H9 (cell line): ENCODE data around the gene ROBO2. TPM values are rescaled to one million over a fixed set of nuclear protein-coding genes. Genes with fewer than 3 reads are reported as not detected.

ENCODE experiments used
- DNase-seq: peaks from one replicate; pipeline ENCODE4 v3.0.0-alpha.2; 2017
- H2AFZ ChIP-seq: one replicate; pipeline ENCODE4 v1.6.1; 2013; ENCODE audit warnings: mild to moderate bottlenecking, low read length, control low read depth, moderate library complexity
- H2AK5ac ChIP-seq: 2 replicates; pipeline ENCODE4 v1.6.1; 2013; ENCODE audit warnings: low read length, control low read depth, mixed read lengths; ENCODE audit not compliant: insufficient read length
- H2BK120ac ChIP-seq: one replicate; pipeline ENCODE4 v1.6.1; 2013; ENCODE audit warnings: low read depth, mild to moderate bottlenecking, low read length, control low read depth, inconsistent platforms; ENCODE audit not compliant: poor library complexity, severe bottlenecking
- H2BK12ac ChIP-seq: 2 replicates; pipeline ENCODE4 v1.6.1; 2013; ENCODE audit warnings: low read length, control low read depth, mixed read lengths, low read depth; ENCODE audit not compliant: insufficient read length
- H2BK15ac ChIP-seq: 2 replicates; pipeline ENCODE4 v1.6.1; 2013; ENCODE audit warnings: low read depth, low read length, control low read depth
- H2BK20ac ChIP-seq: one replicate; pipeline ENCODE4 v1.6.1; 2013; ENCODE audit warnings: low read depth, mild to moderate bottlenecking, low read length, control low read depth, inconsistent platforms; ENCODE audit not compliant: poor library complexity, severe bottlenecking
- H2BK5ac ChIP-seq: 2 replicates; pipeline ENCODE4 v1.6.1; 2013; ENCODE audit warnings: low read length, control low read depth, mixed read lengths; ENCODE audit not compliant: insufficient read length
- H3K14ac ChIP-seq: 2 replicates; pipeline ENCODE4 v1.6.1; 2013; ENCODE audit warnings: low read length, control low read depth; ENCODE audit not compliant: insufficient read depth
- H3K18ac ChIP-seq: 2 replicates; pipeline ENCODE4 v1.6.1; 2013; ENCODE audit warnings: low read depth, mild to moderate bottlenecking, mixed read lengths, low read length, control low read depth; ENCODE audit not compliant: insufficient read length
- H3K23ac ChIP-seq: 2 replicates; pipeline ENCODE4 v1.6.1; 2013; ENCODE audit warnings: low read length, control low read depth, mixed read lengths, low read depth; ENCODE audit not compliant: insufficient read length
- H3K23me2 ChIP-seq: 2 replicates; pipeline ENCODE4 v1.6.1; 2013; ENCODE audit warnings: low read depth, mild to moderate bottlenecking, mixed read lengths, low read length, control low read depth; ENCODE audit not compliant: insufficient read length, poor library complexity, severe bottlenecking
- H3K27ac ChIP-seq: 2 replicates; pipeline ENCODE4 v1.5.1; 2013; ENCODE audit warnings: low read length, control low read depth, mixed read lengths, low read depth; ENCODE audit not compliant: insufficient read length
- H3K27me3 ChIP-seq: 2 replicates; pipeline ENCODE4 v1.6.1; 2013; ENCODE audit warnings: low read length, control low read depth, inconsistent platforms; ENCODE audit not compliant: insufficient read depth
- H3K4ac ChIP-seq: 2 replicates; pipeline ENCODE4 v1.6.1; 2013; ENCODE audit warnings: low read depth, mild to moderate bottlenecking, control low read depth, inconsistent platforms, low read length, moderate library complexity
- H3K4me1 ChIP-seq: 2 replicates; pipeline ENCODE4 v1.6.1; 2013; ENCODE audit warnings: low read length, control low read depth, inconsistent platforms; ENCODE audit not compliant: insufficient read depth
- H3K4me2 ChIP-seq: 2 replicates; pipeline ENCODE4 v1.6.1; 2013; ENCODE audit warnings: low read length, control low read depth, mixed read lengths; ENCODE audit not compliant: insufficient read length, insufficient read depth
- H3K56ac ChIP-seq: 2 replicates; pipeline ENCODE4 v1.6.1; 2013; ENCODE audit warnings: low read depth, mild to moderate bottlenecking, mixed read lengths, low read length, control low read depth; ENCODE audit not compliant: insufficient read length
- H3K79me1 ChIP-seq: 2 replicates; pipeline ENCODE4 v1.6.1; 2013; ENCODE audit warnings: low read depth, mild to moderate bottlenecking, moderate library complexity, low read length, control low read depth, inconsistent platforms; ENCODE audit not compliant: insufficient read depth, poor library complexity, severe bottlenecking
- H3K79me2 ChIP-seq: 2 replicates; pipeline ENCODE4 v1.6.1; 2013; ENCODE audit warnings: low read length, control low read depth, inconsistent platforms; ENCODE audit not compliant: insufficient read depth
- H3K9ac ChIP-seq: 2 replicates; pipeline ENCODE4 v1.6.1; 2013; ENCODE audit warnings: low read length, control low read depth, mixed read lengths; ENCODE audit not compliant: insufficient read length; ENCODE audit errors: extremely low read depth
- H3K9me3 ChIP-seq: one replicate; pipeline ENCODE4 v1.6.1; 2013; ENCODE audit warnings: low read depth, low read length, inconsistent platforms; ENCODE audit not compliant: control insufficient read depth
- H3T11ph ChIP-seq: one replicate; pipeline ENCODE4 v1.6.1; 2013; ENCODE audit warnings: mild to moderate bottlenecking, low read length, control low read depth, inconsistent platforms
- H4K20me1 ChIP-seq: one replicate; pipeline ENCODE4 v1.6.1; 2013; ENCODE audit not compliant: control insufficient read depth, insufficient read length, insufficient read depth
- H4K5ac ChIP-seq: 2 replicates; pipeline ENCODE4 v1.6.1; 2013; ENCODE audit warnings: low read depth, mild to moderate bottlenecking, mixed read lengths, low read length, control low read depth; ENCODE audit not compliant: insufficient read length
- H4K8ac ChIP-seq: replicated peaks from 2 replicates; pipeline ENCODE4 v1.6.1; 2013; ENCODE audit warnings: low read length, control low read depth, mixed read lengths, low read depth; ENCODE audit not compliant: insufficient read length
- H4K91ac ChIP-seq: 2 replicates; pipeline ENCODE4 v1.6.1; 2013; ENCODE audit warnings: low read depth, mild to moderate bottlenecking, moderate library complexity, mixed read lengths, low read length, control low read depth; ENCODE audit not compliant: insufficient read length
- H3K27ac Mint-ChIP-seq, 3 experiments: 2 replicates in 2 of 3; 3 replicates in 1 of 3; pipeline ENCODE4 v1.8.0; 2020 to 2021; ENCODE audit warnings: mixed read lengths in 3 of 3, mild to moderate bottlenecking in 1 of 3, moderate library complexity in 1 of 3
- H3K27me3 Mint-ChIP-seq: 2 replicates; pipeline ENCODE4 v1.8.0; 2021; ENCODE audit warnings: low read depth, mild to moderate bottlenecking, moderate library complexity, mixed read lengths
- H3K36me3 Mint-ChIP-seq, 3 experiments: 2 replicates in 2 of 3; 3 replicates in 1 of 3; pipeline ENCODE4 v1.8.0; 2020 to 2021; ENCODE audit warnings: low read depth in 3 of 3, mixed read lengths in 3 of 3; ENCODE audit not compliant: insufficient read depth in 1 of 3
- H3K4me1 Mint-ChIP-seq, 2 experiments: 2 replicates each; pipeline ENCODE4 v1.8.0; 2020; ENCODE audit warnings: mixed read lengths in 2 of 2
- H3K4me3 Mint-ChIP-seq, 2 experiments: 2 replicates in 1 of 2; 3 replicates in 1 of 2; pipeline ENCODE4 v1.8.0; 2020 to 2021; ENCODE audit warnings: mild to moderate bottlenecking in 2 of 2, mixed read lengths in 2 of 2, moderate library complexity in 1 of 2
- H3K9me3 Mint-ChIP-seq, 2 experiments: 2 replicates in 1 of 2; 3 replicates in 1 of 2; pipeline ENCODE4 v1.8.0; 2020; ENCODE audit warnings: mild to moderate bottlenecking in 2 of 2, mixed read lengths in 2 of 2, moderate library complexity in 1 of 2
- CTCF ChIP-seq: fragments of 200-600 bp; sonication (generic); conservative IDR thresholded peaks from 3 replicates; pipeline ENCODE4 v1.8.0; 2021; ENCODE audit warnings: antibody characterized with exemption, mild to moderate bottlenecking
- whole genome bisulfite sequencing: extraction: QIAGEN DNeasy Blood & Tissue Kit; methylation state at CpG from one replicate; pipeline ENCODE4 v1.1.7; 2013; ENCODE audit warnings: missing lambda C conversion rate, low lambda C conversion rate, mixed read lengths; ENCODE audit not compliant: insufficient read length; ENCODE audit errors: extremely low coverage; 5-methylcytosine and 5-hydroxymethylcytosine counted together
- total RNA-seq: library from RNA; stranded (reverse); gene quantifications from 2 replicates; pipeline ENCODE4 v1.2.1, GENCODE V29; 2021

Gene ROBO2
- total RNA-seq, 1 experiment from 2014 or later: 2.3 TPM

- no peak overlapping the region for H2BK15ac ChIP-seq
- no peaks in the 10 kb centered on the region for H3K27me3 Mint-ChIP-seq
- H3K56ac ChIP-seq: no peak overlapping the region
- no peak overlapping the region for H4K91ac ChIP-seq
- H3K27me3 ChIP-seq: no peaks in the 10 kb centered on the region
- H3K79me1 ChIP-seq: no peaks in the 10 kb centered on the region
- no peak overlapping the region for H2BK120ac ChIP-seq
- no peaks in the 10 kb centered on the region for H3K79me2 ChIP-seq
- H3K4me3 Mint-ChIP-seq: no peak overlapping the region
- H3K9me3 ChIP-seq: no peaks in the 10 kb centered on the region
- H3K23ac ChIP-seq: no peak overlapping the region
- H2AK5ac ChIP-seq: no peak overlapping the region
- H4K5ac ChIP-seq: no peak overlapping the region
- no peak overlapping the region for H3K9ac ChIP-seq
- H4K20me1 ChIP-seq: no peaks in the 10 kb centered on the region
- no peak overlapping the region for H2AFZ ChIP-seq
- H3K36me3 Mint-ChIP-seq: no peaks in the 10 kb centered on the region
- no peak for TF ChIP-seq CTCF
- H3K4me1 Mint-ChIP-seq: peaks cover 7 to 9% of the 10 kb centered on the region in 2 experiments
- no peak for DNase-seq
- H3K27ac ChIP-seq: no peak overlapping the region
- H3K18ac ChIP-seq: no peak overlapping the region
- H3K4ac ChIP-seq: no peak overlapping the region
- no peak overlapping the region for H3K4me2 ChIP-seq
- H2BK5ac ChIP-seq: no peak overlapping the region
- WGBS: no CpG with 5 or more reads among the region's 2 CpGs
- H3K27ac Mint-ChIP-seq: no peak overlapping the region
- H3K14ac ChIP-seq: no peak overlapping the region
- H4K8ac ChIP-seq: no peak overlapping the region
- no peak overlapping the region for H2BK20ac ChIP-seq
- no peak overlapping the region for H3T11ph ChIP-seq
- no peaks in the 10 kb centered on the region for H3K9me3 Mint-ChIP-seq
- no peaks in the 10 kb centered on the region for H3K4me1 ChIP-seq
- H2BK12ac ChIP-seq: no peak overlapping the region
- H3K23me2 ChIP-seq: no peaks in the 10 kb centered on the region
These were observed 336.6 kb downstream of the ROBO2 start for GRCh38 chr3:77376511-77376910.
